Muscle layer of colon (tissue), 2 donors: ENCODE results near the gene SLC22A5.

ENCODE experiments used
- H3K27ac ChIP-seq: one replicate; pipeline ENCODE4 v1.7.0; 2013; ENCODE audit warnings: low read depth, mild to moderate bottlenecking, low read length, moderate library complexity
- H3K27me3 ChIP-seq, 2 donors: one replicate each; pipeline ENCODE4 v1.7.0; 2013; ENCODE audit warnings: low read length in 2 of 2, mild to moderate bottlenecking in 2 of 2; ENCODE audit not compliant: insufficient read depth in 2 of 2, control insufficient read depth in 1 of 2
- H3K36me3 ChIP-seq: one replicate; pipeline ENCODE4 v1.7.0; 2013; ENCODE audit warnings: mild to moderate bottlenecking, low read length; ENCODE audit not compliant: insufficient read depth
- H3K4me1 ChIP-seq: one replicate; pipeline ENCODE4 v1.7.0; 2013; ENCODE audit warnings: mild to moderate bottlenecking, low read length; ENCODE audit not compliant: insufficient read depth
- H3K4me3 ChIP-seq, 2 donors: one replicate each; pipeline ENCODE4 v1.7.0; 2013; ENCODE audit warnings: low read length in 2 of 2, low read depth in 1 of 2, mild to moderate bottlenecking in 1 of 2, moderate library complexity in 1 of 2
- H3K9ac ChIP-seq: one replicate; pipeline ENCODE4 v1.7.0; 2013; ENCODE audit warnings: low read length
- H3K9me3 ChIP-seq: one replicate; pipeline ENCODE4 v1.7.0; 2013; ENCODE audit warnings: mild to moderate bottlenecking, low read length
- donor health status: abdominal sarcoma.
- donor health status: Adenocarcinoma of cecum.

Gene SLC22A5

DNA sequence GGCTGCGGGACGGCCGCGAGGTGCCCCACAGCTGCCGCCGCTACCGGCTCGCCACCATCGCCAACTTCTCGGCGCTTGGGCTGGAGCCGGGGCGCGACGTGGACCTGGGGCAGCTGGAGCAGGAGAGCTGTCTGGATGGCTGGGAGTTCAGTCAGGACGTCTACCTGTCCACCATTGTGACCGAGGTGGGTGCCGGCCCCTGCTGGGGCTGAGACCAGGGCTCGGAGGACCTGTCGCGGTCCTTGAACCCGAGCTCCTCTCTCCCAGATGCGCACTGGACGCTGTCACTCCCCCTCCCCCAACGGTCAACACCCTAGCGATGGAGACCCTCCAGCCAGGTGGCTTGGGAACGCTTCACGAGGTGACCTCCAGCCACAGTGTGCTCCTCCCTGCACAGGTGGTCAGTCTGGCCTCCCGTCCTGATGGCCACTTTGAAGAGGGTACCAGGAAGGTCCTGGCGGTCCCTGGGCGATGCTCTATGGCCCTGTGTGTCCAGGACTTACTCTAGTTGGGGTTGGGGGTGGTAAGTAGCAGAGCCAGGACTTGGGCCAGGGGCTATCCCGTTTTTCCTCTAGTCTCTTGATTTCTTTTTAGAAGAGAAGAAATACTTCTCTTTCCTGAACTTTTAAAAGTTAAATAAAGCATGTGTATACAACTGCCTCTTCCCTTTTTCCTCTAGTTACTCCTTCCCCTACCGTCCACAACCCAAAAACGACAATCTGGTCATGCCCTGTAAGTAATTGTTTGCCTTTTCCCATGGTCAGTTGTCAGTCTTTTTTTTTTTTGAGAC, 866 bp downstream of the SLC22A5 start:
- peak overlapping the region; percentile 77 for H3K27ac ChIP-seq
- H3K36me3 ChIP-seq = no peaks in the 10 kb centered on the region

DNA sequence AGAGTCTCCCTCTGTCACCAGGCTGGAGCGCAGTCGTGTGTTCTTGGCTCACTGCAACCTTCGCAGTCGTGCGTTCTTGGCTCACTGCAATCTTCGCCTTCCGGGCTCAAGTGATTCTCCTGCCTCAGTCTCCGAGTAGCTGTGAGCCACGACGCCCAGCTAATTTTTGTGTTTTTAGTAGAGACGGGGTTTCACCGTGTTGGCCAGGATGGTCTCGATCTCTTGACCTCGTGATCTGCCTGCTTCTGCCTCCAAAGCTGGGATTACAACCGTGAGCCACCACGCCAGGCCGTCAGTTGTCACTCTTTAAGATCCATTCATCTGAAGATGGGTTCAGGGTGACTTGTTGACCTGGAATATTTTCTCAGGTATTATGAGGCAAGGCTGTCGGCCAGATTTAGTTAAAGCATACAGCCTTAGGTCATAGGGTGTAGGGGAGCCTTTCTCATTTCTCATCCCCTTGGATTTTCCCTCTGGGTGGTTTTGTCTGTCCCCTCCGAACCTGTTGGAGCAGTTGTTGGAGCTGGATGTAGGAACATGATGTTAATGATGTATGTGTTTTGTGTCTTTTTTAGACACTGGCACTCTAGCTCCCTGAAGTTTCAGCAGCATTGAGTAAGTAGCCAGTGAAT, 1.6 kb downstream of the SLC22A5 start:
- no peaks in the 10 kb centered on the region for H3K27me3 ChIP-seq
- peaks cover 29% of the 10 kb centered on the region for H3K4me1 ChIP-seq
- no peaks in the 10 kb centered on the region for H3K36me3 ChIP-seq
- H3K4me3 ChIP-seq = peak overlapping the region in 1 of 2 donors; percentile 54
- no peak overlapping the region for H3K9ac ChIP-seq
- H3K27ac ChIP-seq = no peak overlapping the region
- H3K9me3 ChIP-seq = no peaks in the 10 kb centered on the region

More for the DNA sequence above, 866 bp downstream of the SLC22A5 start:
- Histone ChIP-seq H3K4me3 (peak overlapping the region; percentile 54 to 84), H3K4me1 (peaks cover 29% of the 10 kb centered on the region), H3K9ac (peak overlapping the region; percentile 76), H3K9me3 (no peaks in the 10 kb centered on the region), H3K27me3 (no peaks in the 10 kb centered on the region)

DNA sequence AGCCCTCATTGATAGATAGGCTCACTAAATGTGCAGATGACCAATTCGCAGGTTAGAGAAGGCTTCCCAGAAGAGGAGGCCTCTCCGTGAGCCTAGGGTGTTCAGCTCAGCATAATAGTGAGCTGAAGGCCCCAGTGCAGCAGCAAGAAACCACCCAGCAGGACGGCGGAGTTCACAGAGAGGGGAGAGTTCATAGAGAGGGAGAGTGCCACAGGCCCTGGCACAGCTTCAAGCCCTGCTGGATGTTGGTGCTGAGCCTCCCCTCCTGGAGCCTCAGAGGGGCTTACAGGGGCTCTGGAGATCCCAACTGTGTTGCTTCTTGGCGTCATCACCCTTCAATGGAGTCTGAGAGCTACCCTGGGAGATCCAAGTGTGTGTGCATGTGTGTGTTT, 2.1 kb downstream of the SLC22A5 start:
- Histone ChIP-seq H3K4me3 (no peak overlapping the region), H3K9ac (no peak overlapping the region), H3K4me1 (peaks cover 29% of the 10 kb centered on the region), H3K27ac (no peak overlapping the region), H3K27me3 (no peaks in the 10 kb centered on the region), H3K36me3 (no peaks in the 10 kb centered on the region), H3K9me3 (no peaks in the 10 kb centered on the region)

DNA sequence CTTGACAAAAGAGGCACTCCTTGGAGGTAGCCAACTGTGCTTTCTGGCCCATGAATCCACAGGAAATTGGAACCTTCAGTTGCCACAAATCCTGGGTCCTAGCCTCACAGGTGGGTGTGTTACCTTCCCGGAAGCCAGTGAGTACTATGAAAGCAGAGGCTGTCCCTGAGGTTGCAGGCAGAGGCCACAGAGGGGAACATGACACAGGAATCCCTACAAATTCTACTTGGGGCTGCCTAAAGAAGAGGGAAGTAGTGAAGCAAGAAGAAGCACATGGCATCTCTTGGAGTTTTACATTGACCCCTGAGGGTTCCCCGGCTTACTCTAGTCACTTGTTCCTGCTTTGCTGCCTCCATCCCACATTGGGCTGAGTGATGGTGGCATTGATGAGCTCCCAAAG, 2.6 kb downstream of the SLC22A5 start:
- no peaks in the 10 kb centered on the region for H3K27me3 ChIP-seq
- no peaks in the 10 kb centered on the region for H3K9me3 ChIP-seq
- no peaks in the 10 kb centered on the region for H3K36me3 ChIP-seq
- peaks cover 34% of the 10 kb centered on the region for H3K4me1 ChIP-seq
- H3K27ac ChIP-seq = no peak overlapping the region
- no peak overlapping the region for H3K4me3 ChIP-seq
- no peak overlapping the region for H3K9ac ChIP-seq

DNA sequence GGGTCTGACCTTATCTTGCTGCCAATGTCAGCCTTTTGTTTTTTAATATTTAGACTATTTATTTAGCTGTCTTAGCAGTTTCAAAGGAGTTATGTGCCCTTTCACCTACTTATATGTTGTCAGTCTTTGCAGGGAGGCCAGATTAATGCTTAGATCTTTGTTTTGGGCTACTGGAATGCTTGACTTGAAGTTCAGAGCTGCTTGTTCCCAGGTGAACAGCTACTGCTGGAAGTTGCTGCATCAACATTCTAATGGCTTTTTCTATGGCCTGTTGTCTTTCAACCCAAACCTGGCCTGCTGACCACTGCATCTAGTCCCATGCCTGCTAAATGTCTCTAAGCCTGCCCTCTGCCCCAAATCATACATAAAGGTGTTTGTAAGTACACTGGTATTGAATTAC, 3.0 kb downstream of the SLC22A5 start:
- Histone ChIP-seq H3K27me3 (no peaks in the 10 kb centered on the region), H3K27ac (no peak overlapping the region), H3K9ac (no peak overlapping the region), H3K4me3 (no peak overlapping the region), H3K36me3 (no peaks in the 10 kb centered on the region), H3K9me3 (no peaks in the 10 kb centered on the region), H3K4me1 (peaks cover 38% of the 10 kb centered on the region)

DNA sequence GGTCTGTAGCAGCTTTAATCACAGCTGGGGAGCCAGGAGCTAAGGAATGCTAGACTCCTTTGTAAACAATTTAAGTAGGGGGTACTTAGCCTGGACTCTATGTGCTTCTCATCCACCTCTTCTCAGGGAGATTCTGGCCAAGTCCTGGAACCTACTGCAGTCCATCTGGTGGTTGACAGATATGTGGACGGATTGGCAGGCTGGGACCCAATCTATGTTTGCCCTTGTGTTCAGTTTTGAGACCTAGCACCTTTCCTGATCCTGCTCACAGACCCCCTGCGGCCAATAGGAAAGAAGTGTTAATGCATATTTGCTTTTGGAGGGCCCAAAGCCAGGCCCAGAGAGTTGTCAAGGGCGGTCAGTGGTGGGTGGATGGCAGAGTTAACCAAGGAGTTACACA, 6.4 kb downstream of the SLC22A5 start:
- no peaks in the 10 kb centered on the region for H3K9me3 ChIP-seq
- H3K9ac ChIP-seq = no peak overlapping the region
- H3K27ac ChIP-seq = no peak overlapping the region
- peaks cover 28% of the 10 kb centered on the region for H3K4me1 ChIP-seq
- no peak overlapping the region for H3K4me3 ChIP-seq
- H3K36me3 ChIP-seq = peaks cover 6% of the 10 kb centered on the region
- no peaks in the 10 kb centered on the region for H3K27me3 ChIP-seq

DNA sequence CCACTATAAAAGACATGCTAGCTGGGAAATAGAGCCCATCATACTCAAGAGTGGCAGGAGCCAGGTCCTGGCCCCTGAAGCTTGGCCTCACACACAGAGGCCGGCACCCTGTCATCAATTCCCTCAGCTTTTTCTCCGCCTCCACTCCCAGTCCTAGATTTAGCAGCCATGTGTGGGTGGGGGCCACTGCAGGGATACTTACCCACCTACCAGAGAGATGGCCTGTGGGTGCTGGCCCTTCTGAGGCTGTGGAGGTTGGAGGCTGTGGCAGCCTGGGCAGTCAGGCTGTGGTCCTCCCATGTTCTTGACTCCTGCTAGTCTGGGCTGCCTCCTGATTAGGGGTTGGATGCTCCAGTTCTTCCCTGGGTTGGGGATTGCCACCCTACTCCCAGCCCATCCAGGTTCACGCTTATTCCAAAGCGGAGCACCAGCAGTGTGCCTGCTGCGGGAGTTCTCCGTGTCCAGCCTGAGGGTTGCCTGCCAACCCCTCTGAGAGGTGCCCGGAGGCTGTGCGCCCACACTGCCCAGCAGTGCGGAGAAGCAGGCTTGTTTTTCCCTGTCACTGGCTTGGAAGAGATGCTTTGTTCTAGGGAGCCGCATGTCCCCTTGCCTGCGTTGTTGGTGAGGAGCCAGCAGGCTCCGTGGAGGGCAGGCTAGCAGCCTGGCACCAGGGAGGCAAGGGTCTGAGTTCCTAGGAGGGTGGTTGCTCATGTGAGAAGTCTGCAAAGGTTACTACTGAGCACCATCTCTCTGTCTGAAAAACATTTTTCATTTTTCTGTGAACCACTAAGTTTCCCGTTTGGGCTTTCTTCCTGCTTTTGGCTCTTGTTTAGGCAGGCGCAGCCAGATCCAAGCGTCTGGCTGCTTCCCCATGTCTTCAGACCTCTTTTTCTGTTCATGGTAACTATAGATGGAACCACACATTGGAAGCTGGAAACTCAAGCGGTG, 7.5 kb downstream of the SLC22A5 start:
- Histone ChIP-seq H3K27me3 (no peaks in the 10 kb centered on the region), H3K27ac (no peak overlapping the region), H3K4me1 (peaks cover 20% of the 10 kb centered on the region), H3K36me3 (peaks cover 6% of the 10 kb centered on the region), H3K9me3 (no peaks in the 10 kb centered on the region), H3K4me3 (no peak overlapping the region), H3K9ac (no peak overlapping the region)

DNA sequence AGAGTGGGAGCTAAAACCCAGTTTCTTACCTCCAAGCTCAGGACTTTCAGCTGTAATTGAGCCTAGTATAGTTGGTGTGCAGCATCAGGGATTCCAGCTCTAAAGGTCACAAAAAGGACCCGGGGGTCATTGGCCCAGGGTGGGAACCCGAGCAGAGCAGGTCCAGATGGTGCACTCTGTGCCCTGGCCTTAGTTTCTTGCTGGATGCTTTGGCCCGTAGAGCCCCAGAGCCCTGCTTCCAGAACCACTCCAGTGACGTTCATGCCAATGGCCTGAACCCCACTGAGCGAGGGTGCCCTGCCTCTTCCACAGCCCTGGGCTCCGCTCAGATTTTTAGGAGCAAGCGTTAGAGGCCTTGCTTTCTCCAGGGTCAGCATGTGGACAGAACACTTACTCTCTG, 8.2 kb downstream of the SLC22A5 start:
- Histone ChIP-seq H3K36me3 (peaks cover 6% of the 10 kb centered on the region), H3K4me1 (peaks cover 12% of the 10 kb centered on the region), H3K4me3 (no peak overlapping the region), H3K27ac (no peak overlapping the region), H3K27me3 (no peaks in the 10 kb centered on the region), H3K9me3 (no peaks in the 10 kb centered on the region), H3K9ac (no peak overlapping the region)

DNA sequence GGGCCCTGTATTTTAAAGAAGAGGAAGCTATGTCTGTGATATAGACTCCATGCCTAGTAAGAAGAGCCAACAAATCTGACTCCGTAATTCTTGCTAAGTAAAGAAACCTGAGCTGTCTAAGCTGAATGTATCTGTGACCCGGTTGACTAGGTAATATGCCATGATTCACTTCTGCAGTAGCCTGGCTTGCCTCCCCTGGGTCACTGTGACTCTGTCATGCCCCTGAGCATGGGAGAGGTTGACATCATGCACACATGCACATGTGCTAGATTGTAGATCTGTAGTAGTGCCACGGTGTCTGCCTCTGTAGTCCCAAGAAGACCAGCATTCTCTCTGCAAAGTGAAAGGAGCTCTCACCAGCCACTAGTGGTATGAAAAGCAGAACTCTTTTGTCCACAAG, 9.1 kb downstream of the SLC22A5 start:
- Histone ChIP-seq H3K4me3 (no peak overlapping the region), H3K4me1 (peaks cover 12% of the 10 kb centered on the region), H3K27me3 (no peaks in the 10 kb centered on the region), H3K9me3 (no peaks in the 10 kb centered on the region), H3K9ac (no peak overlapping the region), H3K27ac (no peak overlapping the region), H3K36me3 (peaks cover 6% of the 10 kb centered on the region)

DNA sequence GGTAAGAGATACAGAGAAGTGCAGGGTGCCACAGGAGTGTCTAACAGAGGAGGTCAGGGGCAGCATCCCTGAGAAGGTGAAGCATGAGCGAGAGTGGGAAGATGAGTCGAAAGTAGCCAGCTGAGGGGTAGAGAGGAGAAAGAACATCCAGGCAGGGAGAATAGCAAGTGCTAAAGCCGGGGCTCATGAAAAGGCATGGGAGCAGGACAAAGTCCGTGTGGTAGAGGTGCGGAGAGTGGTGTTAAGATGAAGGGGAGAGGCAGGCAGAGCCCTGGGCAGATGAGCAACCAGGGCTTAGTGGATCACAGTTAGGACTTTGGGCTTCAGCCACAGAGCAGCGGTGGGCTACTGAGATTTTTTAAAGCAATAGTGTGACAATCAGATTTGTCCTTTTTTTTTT, 10.5 kb downstream of the SLC22A5 start:
- no peaks in the 10 kb centered on the region for H3K9me3 ChIP-seq
- peaks cover 12% of the 10 kb centered on the region for H3K4me1 ChIP-seq
- peaks cover 13% of the 10 kb centered on the region for H3K36me3 ChIP-seq
- H3K9ac ChIP-seq = no peak overlapping the region
- H3K4me3 ChIP-seq = no peak overlapping the region
- no peaks in the 10 kb centered on the region for H3K27me3 ChIP-seq
- H3K27ac ChIP-seq = no peak overlapping the region

DNA sequence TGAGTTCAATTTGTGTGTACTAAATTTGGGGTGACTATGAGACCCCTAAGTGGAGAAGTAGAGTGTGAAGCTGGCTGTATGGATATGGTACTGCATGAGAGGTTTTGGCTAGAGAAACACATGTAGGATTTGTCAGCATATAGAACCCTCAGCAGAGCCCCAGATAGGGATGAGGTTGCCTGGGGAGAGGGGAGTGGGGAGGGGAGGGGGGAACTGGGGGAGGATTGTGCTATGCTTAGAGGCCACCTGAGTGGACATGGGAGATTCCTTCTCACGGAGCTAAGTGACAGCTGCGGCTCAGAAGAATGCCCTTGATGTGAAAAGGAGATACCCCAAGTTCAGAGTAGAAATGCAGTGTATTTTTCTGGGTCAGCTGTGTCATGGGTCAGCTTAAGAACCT, 11.2 kb downstream of the SLC22A5 start:
- peaks cover 19% of the 10 kb centered on the region for H3K4me1 ChIP-seq
- no peak overlapping the region for H3K27ac ChIP-seq
- H3K9ac ChIP-seq = no peak overlapping the region

More for the DNA sequence above, 11.2 kb downstream of the SLC22A5 start:
- no peaks in the 10 kb centered on the region for H3K27me3 ChIP-seq
- no peak overlapping the region for H3K4me3 ChIP-seq
- H3K9me3 ChIP-seq = no peaks in the 10 kb centered on the region
- H3K36me3 ChIP-seq = peaks cover 16% of the 10 kb centered on the region
